SK-MEL-5 (cell line): ENCODE results near the gene FGF8. TPM values are rescaled to one million over a fixed set of nuclear protein-coding genes. Genes with fewer than 3 reads are reported as not detected.

Experiments
- DNase-seq: peaks from one replicate; pipeline ENCODE4 v3.0.0-alpha.2; 2016; ENCODE audit warnings: low read depth, low spot score
- in situ Hi-C: cut with HindIII; loops from 2 replicates; pipeline ENCODE4 v1.10.0; 2016; ENCODE audit warnings: low sequenced_read_pairs, high pct_unique_total_duplicates, low pct_unique_long_range_greater_than_20kb
- total RNA-seq: library from RNA; depleted of rRNA; stranded (reverse); fragments of >200 nt; shearing (Covaris generic); gene quantifications from 2 replicates; pipeline ENCODE4 v1.2.3, GENCODE V29; 2014

The FGF8 gene
- total RNA-seq, 1 experiment from 2014 or later: not detected

- in situ Hi-C loops: no loop called here
- DNase-seq: no peak
These were observed 2.8 kb downstream of the FGF8 start for GRCh38 chr10:101772895-101773761.

- in situ Hi-C loops: no loop called here
- no peak for DNase-seq
These were observed 3.7 kb downstream of the FGF8 start for GRCh38 chr10:101772017-101772894.

- in situ Hi-C loops: no loop called here
- no peak for DNase-seq
These were observed 4.5 kb downstream of the FGF8 start for GRCh38 chr10:101771380-101771779.

- in situ Hi-C loops: no loop called here
- DNase-seq: no peak
These were observed 5.3 kb downstream of the FGF8 start for GRCh38 chr10:101770331-101771215.

GRCh38 chr10:101769541-101770180 is 6.3 kb downstream of the FGF8 start:
- in situ Hi-C loops: no loop called here
- DNase-seq: no peak

- no peak for DNase-seq
- in situ Hi-C loops: no loop called here
These were observed 7.1 kb downstream of the FGF8 start for GRCh38 chr10:101768791-101769170.

GRCh38 chr10:101767966-101768790 is 7.7 kb downstream of the FGF8 start:
- DNase-seq: no peak
- in situ Hi-C loops: no loop called here

GRCh38 chr10:101767600-101767945 is 8.3 kb downstream of the FGF8 start:
- in situ Hi-C loops: no loop called here
- no peak for DNase-seq

GRCh38 chr10:101766753-101767599 is 8.9 kb downstream of the FGF8 start:
- no peak for DNase-seq
- in situ Hi-C loops: no loop called here

GRCh38 chr10:101766306-101766705 is 9.6 kb downstream of the FGF8 start:
- in situ Hi-C loops: no loop called here

GRCh38 chr10:101763141-101763846 is 12.6 kb downstream of the FGF8 start:
- in situ Hi-C loops: no loop called here
- no peak for DNase-seq

More at GRCh38 chr10:101766306-101766705, 9.6 kb downstream of the FGF8 start:
- DNase-seq: no peak

- in situ Hi-C loops: no loop called here
These were observed 13.2 kb downstream of the FGF8 start for GRCh38 chr10:101762736-101763135.

GRCh38 chr10:101761226-101761625 is 14.7 kb downstream of the FGF8 start:
- no peak for DNase-seq
- in situ Hi-C loops: no loop called here

More at GRCh38 chr10:101762736-101763135, 13.2 kb downstream of the FGF8 start:
- DNase-seq: no peak

GRCh38 chr10:101760510-101760909 is 15.4 kb downstream of the FGF8 start:
- DNase-seq: no peak
- in situ Hi-C loops: no loop called here
